ENCODE results near the gene LNX1.

GRCh38 chr4:53605783-53606182 lies 14.5 kb upstream of the LNX1 start:
- TF ChIP-seq CTCF (optimal IDR thresholded peaks at IDR 0.05 in 1 of 3, IDR thresholded peaks at IDR 0.05 in 1 of 3, conservative IDR thresholded peaks at IDR 0.05 in 1 of 3; ENCODE audit: extremely low read depth in 1 of 3, insufficient read depth in 2 of 3, low read length in 3 of 3): no peak
- TF ChIP-seq EZH2 (IDR thresholded peaks at IDR 0.05; ENCODE audit: low read length): no peak
